22Rv1 (cell line): ENCODE data around the gene SMIM13.
A peak's percentile ranks its signal among the peaks of the same experiment; 100 is the strongest.
"Not testable (repeated sequence)": the region's sequence is repeated elsewhere in the genome, so short reads cannot be mapped to it uniquely, and the experiment has no call there.

Experiments used
- H3K27ac ChIP-seq: fragments of 450-650 bp; 2 replicates; pipeline ENCODE4 v1.5.1; 2017
- ZFX ChIP-seq: fragments of 450-650 bp; IDR thresholded peaks from 2 replicates; pipeline ENCODE4 v1.6.1; 2017; ENCODE audit warnings: antibody characterized with exemption, borderline replicate concordance
- TF ChIP-seq, protein P1 (sequence below): fragments of 450-650 bp; IDR thresholded peaks from 2 replicates; pipeline ENCODE4 v1.5.1; 2017; ENCODE audit warnings: mild to moderate bottlenecking

Gene SMIM13

DNA sequence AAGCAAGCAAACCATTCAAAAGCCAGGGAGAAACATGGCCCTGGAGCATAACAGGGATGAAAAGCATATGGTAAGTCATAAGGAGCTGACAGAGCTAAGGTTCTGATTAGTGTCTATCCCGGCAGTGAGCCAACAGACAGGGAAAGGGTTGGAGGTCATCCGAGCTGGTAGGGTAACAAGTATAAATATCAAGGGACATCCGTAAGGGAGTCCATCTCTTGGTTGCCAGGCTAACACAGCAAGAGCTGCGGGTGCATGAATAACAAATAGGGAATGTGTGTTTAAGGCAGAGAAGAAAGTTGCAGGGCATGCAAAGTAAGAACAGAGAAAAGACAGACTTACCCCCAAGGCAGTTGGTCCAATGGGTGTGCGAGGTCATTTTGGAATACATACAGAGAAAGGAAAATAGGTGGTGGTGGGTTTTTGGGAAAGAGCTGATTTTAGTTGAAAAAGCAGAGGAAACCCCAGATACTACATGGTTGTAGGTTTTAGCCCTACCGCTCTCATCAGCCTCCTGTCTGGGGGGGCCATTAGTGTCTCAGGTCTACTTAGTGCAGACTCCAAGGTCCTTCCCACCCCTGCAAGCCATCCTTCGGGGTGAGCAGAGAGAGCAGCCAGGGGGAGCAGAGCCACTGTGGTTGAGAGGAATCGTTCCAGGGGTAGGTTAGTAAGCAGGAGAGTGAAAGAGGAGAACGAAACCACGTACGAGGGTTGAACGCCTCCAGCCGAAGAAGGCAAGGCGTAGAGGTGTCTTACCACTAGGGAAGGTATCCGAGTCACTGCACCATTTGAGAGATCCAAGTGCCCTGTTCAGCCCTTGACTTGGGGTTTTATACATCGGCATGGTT lies 17.5 kb downstream of the SMIM13 start, which contains the start of gene ERVFRD-1:
ERVFRD-1 (minus strand) TSS at position 805 of the 848 bp plus-strand sequence. CDS start 6,415 bp downstream, outside the sequence.
- H3K27ac ChIP-seq, result no peak within 1 kb of the TSS
- TF ChIP-seq ZFX, result no peak
- TF ChIP-seq, protein P1, sequence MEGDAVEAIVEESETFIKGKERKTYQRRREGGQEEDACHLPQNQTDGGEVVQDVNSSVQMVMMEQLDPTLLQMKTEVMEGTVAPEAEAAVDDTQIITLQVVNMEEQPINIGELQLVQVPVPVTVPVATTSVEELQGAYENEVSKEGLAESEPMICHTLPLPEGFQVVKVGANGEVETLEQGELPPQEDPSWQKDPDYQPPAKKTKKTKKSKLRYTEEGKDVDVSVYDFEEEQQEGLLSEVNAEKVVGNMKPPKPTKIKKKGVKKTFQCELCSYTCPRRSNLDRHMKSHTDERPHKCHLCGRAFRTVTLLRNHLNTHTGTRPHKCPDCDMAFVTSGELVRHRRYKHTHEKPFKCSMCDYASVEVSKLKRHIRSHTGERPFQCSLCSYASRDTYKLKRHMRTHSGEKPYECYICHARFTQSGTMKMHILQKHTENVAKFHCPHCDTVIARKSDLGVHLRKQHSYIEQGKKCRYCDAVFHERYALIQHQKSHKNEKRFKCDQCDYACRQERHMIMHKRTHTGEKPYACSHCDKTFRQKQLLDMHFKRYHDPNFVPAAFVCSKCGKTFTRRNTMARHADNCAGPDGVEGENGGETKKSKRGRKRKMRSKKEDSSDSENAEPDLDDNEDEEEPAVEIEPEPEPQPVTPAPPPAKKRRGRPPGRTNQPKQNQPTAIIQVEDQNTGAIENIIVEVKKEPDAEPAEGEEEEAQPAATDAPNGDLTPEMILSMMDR, result no peak

DNA sequence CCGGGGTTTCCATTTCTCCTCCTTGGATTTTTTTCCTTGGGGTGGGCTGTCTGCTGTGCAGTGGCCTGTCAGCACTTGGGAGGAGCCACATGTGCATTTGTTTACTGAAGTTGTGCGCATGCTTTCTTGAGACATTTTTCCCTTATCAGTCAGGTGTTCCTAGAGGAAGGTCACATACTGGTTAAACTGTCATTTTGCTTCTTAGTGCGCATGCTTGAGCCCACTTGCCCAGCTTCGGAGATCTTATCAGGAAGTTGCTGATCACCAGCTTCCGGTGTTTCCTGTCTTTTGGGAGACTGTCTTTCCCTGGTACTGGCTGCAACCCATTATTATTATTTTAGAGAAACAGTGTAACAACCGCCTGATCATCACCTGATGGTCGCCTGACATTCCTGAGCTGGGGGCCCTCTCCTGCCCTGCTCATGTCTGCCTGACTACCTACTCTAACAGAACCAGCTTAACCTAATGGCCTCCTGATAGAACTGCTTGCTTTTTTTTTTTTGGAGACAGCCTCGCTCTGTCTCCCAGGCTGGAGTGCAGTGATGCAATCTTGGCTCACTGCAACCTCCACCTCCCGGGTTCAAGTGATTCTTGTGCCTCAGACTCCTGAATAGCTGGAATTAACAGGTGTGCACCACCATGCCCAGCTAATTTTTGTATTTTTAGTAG lies 18.3 kb downstream of the SMIM13 start:
- no peak overlapping the region for H3K27ac ChIP-seq
- TF ChIP-seq ZFX, result no peak
- TF ChIP-seq, protein P1, result no peak

DNA sequence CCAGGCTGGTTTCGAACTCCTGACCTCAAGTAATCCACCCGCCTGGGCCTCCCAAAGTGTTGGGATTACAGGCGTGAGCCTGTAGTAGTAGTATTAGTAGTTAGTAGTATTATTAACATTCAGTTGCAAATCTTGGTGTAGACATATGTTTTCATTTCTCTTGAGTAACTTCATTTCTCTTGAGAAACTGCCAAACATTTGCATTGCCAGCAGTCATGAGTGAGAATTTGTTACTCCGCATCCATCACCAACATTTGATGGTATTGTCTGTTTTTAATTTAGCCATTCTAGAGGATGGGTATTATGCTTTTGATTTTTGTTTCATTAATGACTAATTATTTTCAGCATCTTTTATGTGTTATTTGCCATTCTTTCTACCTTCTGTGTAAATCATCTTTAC lies 19.4 kb downstream of the SMIM13 start:
- TF ChIP-seq, protein P1, result no peak
- TF ChIP-seq ZFX, result no peak
- H3K27ac ChIP-seq, result no peak overlapping the region

- not testable (repeated sequence) for H3K27ac ChIP-seq
These were observed 22.3 kb downstream of the SMIM13 start for GRCh38 chr6:11115808-11116536.

GRCh38 chr6:11120271-11121005 lies 26.8 kb downstream of the SMIM13 start:
- H3K27ac ChIP-seq, result peak overlapping the region; percentile 31; the same call in 1 of the 2 replicates
- TF ChIP-seq, protein P1, result no peak
- TF ChIP-seq ZFX, result no peak

DNA sequence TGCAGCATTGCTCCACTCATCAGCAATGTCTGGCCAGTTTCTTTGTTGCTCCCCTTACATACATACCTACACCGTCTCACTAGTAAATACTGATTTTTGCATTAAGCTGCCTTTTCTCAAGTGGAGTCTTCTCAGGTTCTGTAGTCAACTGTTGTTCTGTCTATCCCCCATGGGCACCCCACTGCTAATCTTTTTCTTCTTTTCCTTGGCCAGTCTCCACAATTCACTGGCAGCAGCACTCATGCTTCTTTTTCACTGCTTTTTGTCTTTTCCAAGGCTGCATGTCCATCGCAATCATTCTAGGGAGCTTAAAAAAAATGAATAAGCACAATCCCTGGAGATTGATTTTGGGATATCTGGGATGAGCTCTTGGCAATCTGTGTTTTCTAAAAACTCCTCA lies 28.2 kb downstream of the SMIM13 start:
- TF ChIP-seq ZFX, result no peak
- TF ChIP-seq, protein P1, result no peak
- no peak overlapping the region for H3K27ac ChIP-seq

- H3K27ac ChIP-seq, result no peak overlapping the region
- TF ChIP-seq ZFX, result no peak
- TF ChIP-seq, protein P1, result no peak
These were observed 28.7 kb downstream of the SMIM13 start for GRCh38 chr6:11122380-11122779.
